Kidney tubule cell (primary cell): Measurements from ENCODE around the gene KARS1.
"Not testable (repeated sequence)": the region's sequence is repeated elsewhere in the genome, so short reads cannot be mapped to it uniquely, and the experiment has no call there.

ENCODE experiments used
- DNase-seq: peaks from one replicate; pipeline ENCODE4 v3.0.0-alpha.2; 2018; ENCODE audit warnings: low spot score

KARS1 gene

GRCh38 chr16:75624921-75625334, 22.5 kb downstream of the KARS1 start:
- DNase-seq, result no peak

DNA sequence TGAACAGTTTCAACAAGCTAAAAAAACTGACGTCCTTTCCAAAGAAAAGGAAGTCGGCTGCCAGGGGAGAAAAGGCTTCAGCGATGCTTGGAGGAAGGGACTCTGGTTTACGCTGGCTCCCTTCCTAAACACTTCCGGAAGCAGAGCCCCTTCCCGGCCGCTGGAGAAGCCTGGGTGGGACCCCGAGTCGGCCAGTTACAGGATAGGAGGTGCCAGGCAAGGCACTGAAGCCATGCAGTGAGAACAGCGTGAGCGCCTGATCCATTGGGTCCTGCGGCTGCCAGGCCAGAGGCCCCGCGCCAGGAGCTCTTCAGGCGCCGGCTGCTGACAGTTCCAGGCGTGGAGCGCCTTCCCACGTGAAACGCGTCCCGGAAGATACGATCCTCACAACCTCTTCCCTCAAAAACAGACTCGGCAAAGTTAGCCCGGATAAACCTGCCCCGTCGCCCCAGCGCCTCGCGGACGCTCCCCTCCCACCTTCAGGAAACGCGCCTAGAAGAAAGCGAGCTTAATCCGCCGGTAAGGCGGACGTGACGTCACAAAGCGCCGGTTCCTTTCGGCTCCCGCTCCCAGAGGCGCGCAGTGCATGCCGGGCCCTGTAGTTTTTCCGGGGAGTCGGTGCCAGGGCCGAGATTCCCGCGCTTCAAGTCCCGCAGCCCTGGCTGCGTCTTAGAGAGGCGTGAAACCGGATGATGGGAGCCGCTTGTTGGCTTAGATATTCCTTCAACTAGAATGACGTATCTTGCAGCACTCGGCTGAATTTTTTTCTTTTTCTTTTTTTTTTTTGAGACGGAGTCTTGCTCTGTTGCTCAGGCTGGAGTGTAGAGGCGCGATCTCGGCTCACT, 24.5 kb downstream of the KARS1 start, which contains the start of gene ADAT1:
ADAT1 (minus strand) TSS at position 521 of the 845 bp plus-strand sequence. CDS start 2,482 bp downstream, outside the sequence.
- peak; percentile 97 for DNase-seq

DNA sequence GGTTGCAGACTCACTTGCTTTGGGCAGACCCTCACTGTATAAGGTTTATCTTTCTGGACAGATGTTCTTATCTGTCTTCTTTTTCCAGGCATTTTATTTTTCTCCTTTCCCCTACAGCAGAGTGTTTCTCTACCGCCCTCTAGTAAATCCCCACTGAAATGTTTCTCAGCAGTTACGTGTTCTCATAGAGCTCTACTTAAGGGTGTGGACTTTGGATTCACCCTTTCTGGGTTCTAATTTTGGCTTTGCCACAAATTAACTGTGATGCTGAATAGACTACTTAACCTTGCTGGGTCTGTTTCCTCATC, 26.3 kb downstream of the KARS1 start:
- DNase-seq, result peak; percentile 28

GRCh38 chr16:75620326-75621169, 26.9 kb downstream of the KARS1 start:
- no peak for DNase-seq

DNA sequence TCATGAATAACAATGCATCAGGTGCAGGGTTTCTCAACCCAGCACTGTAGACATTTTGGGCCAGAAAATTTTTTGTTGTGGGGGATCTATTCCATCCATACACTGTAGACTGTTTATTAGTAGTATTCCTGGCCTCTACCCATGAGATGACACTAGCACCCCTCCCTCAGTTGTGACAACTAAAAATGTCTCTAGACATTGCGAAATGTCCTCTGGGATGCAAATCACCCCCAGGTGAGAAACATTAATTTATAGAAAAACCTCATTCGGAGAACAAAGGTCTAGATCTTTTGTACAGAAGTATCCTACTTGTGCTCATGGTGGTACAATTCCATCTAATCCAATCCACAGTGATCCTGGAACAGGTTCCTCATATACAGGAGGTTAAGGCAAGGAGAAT, 28.7 kb downstream of the KARS1 start:
- DNase-seq, result no peak

- DNase-seq, result no peak
Observed at GRCh38 chr16:75617121-75617520, 30.3 kb downstream of the KARS1 start.

GRCh38 chr16:75616521-75617010, 30.9 kb downstream of the KARS1 start:
- DNase-seq, result no peak

DNA sequence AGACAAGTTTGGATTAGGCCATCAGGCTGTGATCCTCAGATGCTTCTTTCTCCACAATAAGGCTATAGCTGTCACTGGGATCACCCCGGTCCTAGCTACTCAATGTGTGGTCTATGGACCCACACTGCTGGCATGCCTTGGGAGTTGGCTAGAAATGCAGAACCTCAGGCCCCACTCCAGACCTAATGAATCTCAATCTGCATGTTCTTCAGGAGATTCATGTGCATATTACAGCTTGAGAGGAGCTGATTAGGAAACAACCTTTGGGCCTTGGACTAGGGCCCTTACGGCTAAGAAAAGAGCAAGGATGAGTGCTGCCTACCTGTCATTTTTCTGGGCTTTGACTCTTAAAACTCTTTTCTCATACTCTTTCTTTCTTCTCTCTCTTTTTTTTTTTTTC, 31.8 kb downstream of the KARS1 start:
- DNase-seq, result no peak

DNA sequence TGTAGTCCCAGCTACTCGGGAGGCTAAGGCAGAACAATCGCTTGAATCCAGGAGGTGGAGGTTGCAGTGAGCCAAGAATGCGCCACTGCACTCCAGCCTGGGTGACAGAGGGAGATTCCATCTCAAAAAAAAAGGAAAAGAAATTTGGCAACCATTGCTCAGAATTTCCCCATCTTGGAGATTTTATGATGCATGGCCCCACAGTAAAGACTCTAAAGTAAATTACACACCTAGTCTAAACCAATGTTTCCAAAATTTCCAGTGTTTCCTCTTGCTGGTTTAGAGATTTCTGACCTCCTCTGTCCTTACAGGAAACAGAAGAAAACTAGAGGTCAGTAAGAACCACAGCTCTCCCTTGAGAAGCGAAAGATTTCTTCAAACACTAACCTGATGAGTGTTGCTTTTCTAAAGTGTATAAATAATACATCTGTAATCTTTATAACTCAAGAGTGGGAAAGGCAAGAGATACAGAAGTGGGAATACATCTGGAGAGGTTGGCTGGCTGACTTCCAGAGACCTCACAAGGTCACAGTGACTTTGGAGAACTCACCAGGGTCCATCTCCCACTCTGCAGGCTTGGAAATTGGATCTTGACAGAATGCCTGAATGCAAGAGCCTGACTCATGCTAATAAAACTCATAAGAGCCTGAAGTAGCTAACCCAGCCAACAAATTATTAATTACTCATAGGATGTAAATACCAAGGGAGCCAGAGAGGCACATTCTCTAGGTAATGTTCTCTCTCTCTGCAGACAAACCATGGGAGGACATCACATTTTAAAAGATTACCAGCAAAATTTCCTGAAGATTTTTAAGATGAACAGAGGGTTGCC, 33.2 kb downstream of the KARS1 start:
- peak; percentile 67 for DNase-seq

DNA sequence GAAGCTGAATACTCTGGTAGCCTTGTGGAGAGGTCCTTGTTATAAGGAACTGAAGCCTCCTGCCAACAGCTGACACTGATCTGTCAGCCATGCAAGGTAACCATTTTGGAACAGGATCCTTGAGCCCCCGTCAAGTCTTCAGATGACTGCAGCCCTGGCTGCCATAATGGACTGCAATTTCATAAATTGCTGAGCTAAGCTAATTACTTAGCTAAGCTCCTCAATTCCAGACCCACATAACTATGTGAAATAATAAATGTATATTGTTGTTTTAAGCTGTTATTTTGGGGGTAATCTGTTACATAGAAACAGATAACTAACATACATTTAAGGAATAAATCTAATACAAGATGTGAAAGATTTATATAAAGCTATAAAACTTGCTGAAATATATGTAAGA, 41.0 kb downstream of the KARS1 start:
- no peak for DNase-seq

- DNase-seq, result no peak
Observed at GRCh38 chr16:75603241-75603640, 44.2 kb downstream of the KARS1 start.

DNA sequence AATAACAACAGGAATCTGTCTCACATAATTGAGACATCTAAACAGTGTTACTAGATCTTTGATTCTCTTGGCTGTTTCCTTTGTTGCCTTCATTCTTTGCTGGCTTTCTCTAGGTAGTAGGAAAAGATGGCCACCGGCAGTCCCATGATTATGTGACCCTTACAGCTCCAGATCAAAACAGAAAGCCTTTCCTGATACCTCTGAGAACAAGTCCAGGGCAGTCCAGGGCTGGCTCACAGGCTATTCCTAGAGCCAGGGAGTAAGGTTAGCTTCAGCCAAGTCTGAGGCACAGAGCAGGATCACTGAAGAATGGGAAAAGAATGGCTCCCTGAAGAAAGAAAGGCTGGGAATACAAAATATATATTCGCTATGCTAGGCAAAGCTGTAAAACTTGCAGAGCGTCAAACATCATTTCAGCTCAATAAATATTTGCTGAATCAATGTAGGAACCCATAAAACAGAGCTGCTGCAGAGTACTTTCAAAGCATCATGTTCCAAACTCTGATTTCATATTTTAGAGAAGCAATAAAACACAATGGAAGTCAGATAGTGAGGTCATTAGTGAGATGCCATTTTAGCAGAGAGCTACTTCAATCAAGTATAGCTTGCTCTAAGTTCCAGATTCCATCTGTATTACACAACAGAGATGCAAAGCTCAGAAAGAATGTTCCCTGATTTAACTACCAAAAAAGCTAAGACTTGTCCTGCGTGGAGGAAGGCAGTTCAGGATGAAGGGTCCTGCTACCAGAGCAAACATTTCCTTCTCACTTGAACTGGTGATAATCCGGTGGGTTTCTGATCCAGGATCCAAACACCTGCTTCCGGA, 47.8 kb downstream of the KARS1 start:
- DNase-seq, result no peak

DNA sequence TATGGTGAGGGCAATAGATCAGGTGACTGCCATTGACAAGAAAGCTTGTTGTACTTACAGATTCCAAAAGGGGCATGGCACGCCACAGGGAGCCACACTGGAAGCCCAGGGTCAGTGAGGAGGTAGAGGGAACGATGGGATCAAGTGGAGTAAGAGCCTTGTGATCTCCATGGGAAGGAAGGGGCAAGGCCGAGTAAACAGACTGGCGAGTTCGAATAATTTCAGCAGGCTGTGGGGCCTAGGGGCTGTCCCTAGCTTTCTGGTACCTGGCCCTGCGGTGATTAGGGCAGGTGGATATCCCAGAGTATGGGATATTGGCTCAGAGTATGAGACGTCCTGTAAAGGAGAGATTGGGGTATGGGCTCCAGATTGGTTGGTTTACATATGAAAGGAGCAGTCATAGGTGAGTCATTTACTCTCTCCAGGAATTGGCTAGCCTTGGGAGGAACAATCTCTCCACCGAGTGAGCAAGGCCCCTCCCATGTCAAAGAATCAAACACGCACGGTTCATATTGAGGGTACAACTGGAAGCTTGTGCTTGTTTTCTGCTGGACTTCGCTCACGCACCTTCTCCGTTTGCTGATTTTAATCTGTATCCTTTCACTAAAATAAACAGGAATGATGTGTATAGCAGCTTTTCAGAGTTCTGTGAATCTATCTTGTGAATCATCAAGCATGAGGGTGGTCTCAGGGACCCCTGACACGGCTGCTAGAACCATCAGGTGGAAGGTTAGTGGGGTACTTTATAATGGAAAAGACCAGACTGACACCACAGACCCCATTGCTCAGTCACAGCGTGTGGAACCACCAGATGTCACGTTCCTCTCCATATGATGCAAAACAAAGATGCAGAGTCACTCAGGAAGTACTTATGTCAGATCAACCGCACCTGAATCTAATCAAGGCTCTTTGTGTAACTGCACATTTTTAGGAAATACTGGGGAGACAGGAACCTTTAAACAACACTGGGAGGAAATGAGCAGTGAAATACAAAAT, 53.3 kb downstream of the KARS1 start:
- peak; percentile 22 for DNase-seq

GRCh38 chr16:75593308-75593707, 54.2 kb downstream of the KARS1 start:
- DNase-seq, result no peak

- DNase-seq, result not testable (repeated sequence)
Observed at GRCh38 chr16:75591927-75592326, 55.5 kb downstream of the KARS1 start.

GRCh38 chr16:75590920-75591843, 56.3 kb downstream of the KARS1 start:
- DNase-seq, result no peak

DNA sequence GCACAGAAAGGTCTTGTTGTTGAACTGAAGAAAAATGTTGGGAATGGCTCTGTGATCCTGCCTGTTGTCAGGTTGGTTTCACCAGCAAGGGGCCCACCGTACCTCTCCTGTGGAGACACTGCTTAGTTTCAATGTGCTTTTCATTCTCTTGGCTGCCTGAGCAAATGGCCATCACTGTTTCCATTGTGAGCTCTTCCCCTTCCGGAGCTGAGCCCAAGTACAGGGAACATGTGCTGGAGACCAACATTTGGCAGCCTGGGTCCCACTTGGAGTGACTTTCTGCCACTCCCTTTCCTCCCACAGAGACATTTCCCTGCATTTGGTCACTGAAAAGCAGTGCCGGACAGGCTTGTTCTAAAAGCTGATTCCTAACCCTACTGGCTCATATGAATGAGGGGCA, 58.2 kb downstream of the KARS1 start:
- DNase-seq, result no peak

DNA sequence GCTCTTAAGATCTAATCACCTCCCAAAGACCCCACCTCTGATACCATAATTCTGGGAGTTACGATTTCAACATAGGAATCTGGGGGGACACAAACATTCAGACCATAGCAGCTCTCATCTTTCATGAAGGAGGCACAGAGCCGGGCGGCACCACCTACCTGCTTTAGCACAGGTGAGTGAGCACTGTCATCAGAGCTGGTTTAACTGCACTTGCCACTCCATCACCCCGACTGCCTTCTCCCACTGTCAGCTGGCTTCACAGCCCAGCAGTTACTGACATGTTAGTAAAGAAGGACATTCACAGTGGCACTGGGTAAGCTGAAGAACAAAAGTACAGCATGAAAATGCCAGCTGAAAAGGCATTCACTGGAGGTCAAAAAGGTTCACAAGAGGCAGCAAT, 58.7 kb downstream of the KARS1 start:
- DNase-seq, result no peak

- no peak for DNase-seq
Observed at GRCh38 chr16:75584108-75584507, 63.4 kb downstream of the KARS1 start.
